ENCODE results near the gene AKR1E2.

DNA sequence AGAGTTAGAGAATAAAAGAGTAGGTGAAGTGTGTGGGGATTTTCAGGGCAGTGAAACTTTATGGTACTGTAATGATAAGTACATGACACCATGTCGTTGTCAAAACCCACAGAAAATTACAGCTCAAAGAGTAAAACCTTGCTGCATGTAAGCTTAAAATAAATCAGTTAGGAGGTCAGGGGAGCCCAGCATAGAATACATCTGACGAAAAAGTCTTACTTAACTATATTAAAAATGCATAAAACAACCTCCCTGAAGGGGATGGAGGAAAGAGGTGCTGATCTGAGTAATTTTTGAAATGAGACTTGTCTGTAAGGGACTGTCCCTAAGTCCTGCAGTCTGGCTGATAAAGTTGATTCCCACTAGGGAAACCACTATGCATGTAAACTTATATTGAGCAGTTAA lies 49.8 kb upstream of the AKR1E2 start:
- TF ChIP-seq, protein P1, sequence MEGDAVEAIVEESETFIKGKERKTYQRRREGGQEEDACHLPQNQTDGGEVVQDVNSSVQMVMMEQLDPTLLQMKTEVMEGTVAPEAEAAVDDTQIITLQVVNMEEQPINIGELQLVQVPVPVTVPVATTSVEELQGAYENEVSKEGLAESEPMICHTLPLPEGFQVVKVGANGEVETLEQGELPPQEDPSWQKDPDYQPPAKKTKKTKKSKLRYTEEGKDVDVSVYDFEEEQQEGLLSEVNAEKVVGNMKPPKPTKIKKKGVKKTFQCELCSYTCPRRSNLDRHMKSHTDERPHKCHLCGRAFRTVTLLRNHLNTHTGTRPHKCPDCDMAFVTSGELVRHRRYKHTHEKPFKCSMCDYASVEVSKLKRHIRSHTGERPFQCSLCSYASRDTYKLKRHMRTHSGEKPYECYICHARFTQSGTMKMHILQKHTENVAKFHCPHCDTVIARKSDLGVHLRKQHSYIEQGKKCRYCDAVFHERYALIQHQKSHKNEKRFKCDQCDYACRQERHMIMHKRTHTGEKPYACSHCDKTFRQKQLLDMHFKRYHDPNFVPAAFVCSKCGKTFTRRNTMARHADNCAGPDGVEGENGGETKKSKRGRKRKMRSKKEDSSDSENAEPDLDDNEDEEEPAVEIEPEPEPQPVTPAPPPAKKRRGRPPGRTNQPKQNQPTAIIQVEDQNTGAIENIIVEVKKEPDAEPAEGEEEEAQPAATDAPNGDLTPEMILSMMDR (IDR thresholded peaks at IDR 0.05), result no peak
- TF ChIP-seq EZH2 (IDR thresholded peaks at IDR 0.05; ENCODE audit: borderline replicate concordance, insufficient read depth, low read depth, low read length, poor library complexity, severe bottlenecking), result no peak
